GM19438 (cell line): ENCODE measurements around the gene ONECUT3.

ENCODE experiments used
- ATAC-seq: cut with Tn5 transposase; IDR thresholded peaks from one replicate; pipeline ENCODE4 v1.9.1; 2021; ENCODE audit warnings: low read depth; ENCODE audit not compliant: unreplicated experiment

ONECUT3 gene

DNA sequence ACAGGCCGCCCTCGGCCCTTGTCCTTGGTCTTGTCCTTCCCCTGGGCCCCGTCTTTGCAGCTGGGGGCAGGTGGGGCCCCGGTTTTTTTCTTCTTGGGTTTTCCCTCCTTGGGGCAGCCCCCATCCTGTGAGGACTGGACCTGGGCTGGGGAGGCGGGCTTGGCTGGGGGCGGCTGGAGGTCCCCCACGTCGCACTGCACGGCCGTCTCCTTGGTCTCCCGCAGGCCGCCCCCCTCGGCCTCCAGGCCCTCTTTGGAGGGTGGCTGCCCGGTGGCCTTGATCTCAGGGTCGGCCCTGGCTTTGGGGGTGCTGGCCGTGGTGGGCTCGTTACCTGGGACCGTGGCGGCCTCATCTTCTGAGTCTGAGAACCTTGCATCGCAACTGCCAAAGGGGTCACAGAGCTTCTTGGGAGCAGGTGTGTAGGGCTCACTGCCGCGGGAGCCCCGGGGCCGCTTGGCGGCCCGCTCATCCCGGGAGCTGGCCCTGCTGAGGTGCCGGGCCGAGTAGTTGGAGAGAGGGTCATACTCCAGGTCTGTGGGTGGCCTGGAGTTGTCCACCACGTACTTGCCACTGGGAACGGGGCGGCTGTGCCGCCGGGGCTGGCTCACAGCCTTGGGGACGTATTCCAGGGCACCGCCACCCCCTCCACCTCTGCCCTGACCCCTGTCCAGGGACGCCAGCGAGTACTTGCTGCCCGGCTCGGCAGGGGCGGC lies 74.4 kb downstream of the ONECUT3 start:
- ATAC-seq, result no peak

DNA sequence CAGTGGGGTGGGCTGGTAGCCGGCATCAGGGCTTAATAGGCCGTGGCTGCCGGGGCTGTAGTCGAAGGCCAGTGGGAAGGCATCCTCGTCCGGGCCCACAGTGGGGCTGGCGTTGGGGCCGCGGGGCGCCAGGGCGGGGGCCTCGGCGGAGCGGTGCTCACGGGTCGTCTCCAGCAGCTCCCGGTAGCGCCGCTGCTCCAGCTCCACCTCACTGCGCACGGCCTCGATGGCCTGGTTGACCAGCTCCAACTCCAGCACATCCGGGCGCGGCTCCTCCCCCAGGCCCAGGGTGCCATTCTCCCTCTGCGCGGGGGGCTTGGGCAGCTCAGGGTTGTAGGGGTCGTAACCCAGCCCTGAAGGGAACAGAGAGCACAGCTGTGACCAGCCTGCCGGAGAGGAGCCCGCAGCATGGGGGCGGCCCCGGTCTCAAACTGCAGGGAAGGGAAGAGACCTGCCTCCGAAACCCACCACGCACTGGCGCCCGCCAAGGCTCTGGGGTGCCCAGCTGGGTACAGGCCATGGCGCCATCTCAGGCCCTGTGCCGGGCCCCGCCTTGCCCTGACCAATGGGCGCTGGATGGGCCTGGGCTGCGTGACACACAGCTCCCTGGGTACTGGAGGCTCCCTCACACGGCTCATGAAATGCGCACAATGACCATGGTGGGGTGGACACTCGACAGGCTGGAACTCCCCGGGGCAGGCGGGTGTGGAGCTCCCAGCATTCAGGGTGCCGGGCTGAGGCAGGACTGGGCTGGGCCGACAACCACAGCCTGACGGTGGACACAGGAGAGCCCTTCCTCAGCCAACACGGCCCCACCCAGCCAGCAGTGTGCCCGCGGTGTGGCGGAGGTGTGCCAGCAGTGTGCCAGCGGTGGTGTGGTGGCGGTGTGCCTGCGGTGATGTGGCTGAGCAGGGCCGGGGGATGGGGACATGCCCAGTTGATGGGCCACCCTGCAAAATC lies 75.3 kb downstream of the ONECUT3 start:
- no peak for ATAC-seq

DNA sequence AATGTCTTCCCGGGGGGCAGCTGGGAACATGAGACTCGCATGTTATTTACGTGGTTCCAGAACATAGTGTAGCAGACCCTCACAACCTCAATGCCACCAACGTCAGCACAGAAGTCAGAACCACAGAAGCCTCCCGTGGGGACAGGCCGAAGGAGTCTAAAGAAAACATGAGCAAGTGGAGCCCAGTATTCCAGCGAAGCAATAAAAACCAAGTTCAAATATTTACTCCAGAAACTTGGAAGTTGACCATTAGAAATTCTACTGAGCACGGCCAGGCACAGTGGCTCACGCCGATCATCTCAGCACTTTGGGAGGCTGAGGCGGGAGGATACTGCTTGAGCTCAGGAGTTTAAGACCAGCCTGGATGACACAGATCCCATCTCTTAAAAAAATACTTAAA lies 76.7 kb downstream of the ONECUT3 start:
- ATAC-seq, result no peak

DNA sequence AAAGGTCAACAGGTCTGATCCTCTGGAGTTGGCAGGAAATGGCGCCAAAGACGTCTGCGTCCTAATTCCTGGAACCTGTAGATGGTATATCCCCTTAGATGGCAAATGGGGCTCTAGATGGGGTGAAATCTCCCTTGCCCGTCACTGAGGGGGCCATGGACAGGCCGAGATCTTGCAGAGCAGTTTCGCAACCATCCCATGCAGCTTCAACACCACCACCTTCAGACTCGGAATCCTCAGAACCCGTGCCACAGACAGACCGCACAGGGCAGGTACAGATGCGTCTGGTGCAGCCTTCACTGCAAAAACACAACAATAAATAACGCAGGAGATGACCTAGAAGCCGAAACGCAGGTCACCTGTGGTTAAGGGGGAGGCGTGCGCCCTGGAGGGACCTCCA lies 77.3 kb downstream of the ONECUT3 start:
- no peak for ATAC-seq
